NCI-H146 treated with DMSO at 0.1 percent for 48 hours (cell line): ENCODE measurements around the gene IMMT.

Experiments
- DNase-seq: peaks from one replicate; lab custom pipeline; 2025; ENCODE audit not compliant: unreplicated experiment; lab: John Stamatoyannopoulos, UW

The IMMT gene

GRCh38 chr2:86094229-86094628, 101.0 kb downstream of the IMMT start:
- DNase-seq = no peak
